Liver (tissue), 3 donors: Measurements from ENCODE around the gene THOC7.

Experiments
- EGR1 ChIP-seq, 2 donors: IDR thresholded peaks; 2 replicates each; pipeline ENCODE4 v1.6.1; 2016 to 2018; ENCODE audit warnings: antibody characterized with exemption in 2 of 2, low read depth in 2 of 2
- FOXA1 ChIP-seq: IDR thresholded peaks from 2 replicates; pipeline ENCODE4 v1.6.1; 2016; ENCODE audit warnings: antibody characterized with exemption
- GABPA ChIP-seq, 2 donors: IDR thresholded peaks in 1 of 2; conservative IDR thresholded peaks in 1 of 2; 2 replicates each; pipeline ENCODE4 v1.6.1; 2016; ENCODE audit warnings: antibody characterized with exemption in 2 of 2, mild to moderate bottlenecking in 1 of 2, moderate library complexity in 1 of 2
- JUND ChIP-seq, 2 donors: IDR thresholded peaks; 2 replicates each; pipeline ENCODE4 v1.6.1; 2016; ENCODE audit warnings: antibody characterized with exemption in 2 of 2
- REST ChIP-seq: IDR thresholded peaks from 2 replicates; pipeline ENCODE4 v1.6.1; 2016; ENCODE audit warnings: antibody characterized with exemption, mild to moderate bottlenecking
- SP1 ChIP-seq: IDR thresholded peaks from 2 replicates; pipeline ENCODE4 v1.6.1; 2018; ENCODE audit warnings: antibody characterized with exemption, mild to moderate bottlenecking
- YY1 ChIP-seq: IDR thresholded peaks from 2 replicates; pipeline ENCODE4 v1.6.1; 2016; ENCODE audit warnings: antibody characterized with exemption, mild to moderate bottlenecking
- TF ChIP-seq, protein P1 (sequence below): fragments of 150-350 bp; IDR thresholded peaks from 2 replicates; pipeline ENCODE4 v1.5.1; 2017; ENCODE audit warnings: improper control_type of control experiment, low read depth, low read length; ENCODE audit not compliant: missing input control
- TF ChIP-seq, protein P2 (sequence below): IDR thresholded peaks from 2 replicates; pipeline ENCODE4 v1.6.1; 2016; ENCODE audit warnings: antibody characterized with exemption
- donor health status: healthy.
- donor health status: healthy.

DNA sequence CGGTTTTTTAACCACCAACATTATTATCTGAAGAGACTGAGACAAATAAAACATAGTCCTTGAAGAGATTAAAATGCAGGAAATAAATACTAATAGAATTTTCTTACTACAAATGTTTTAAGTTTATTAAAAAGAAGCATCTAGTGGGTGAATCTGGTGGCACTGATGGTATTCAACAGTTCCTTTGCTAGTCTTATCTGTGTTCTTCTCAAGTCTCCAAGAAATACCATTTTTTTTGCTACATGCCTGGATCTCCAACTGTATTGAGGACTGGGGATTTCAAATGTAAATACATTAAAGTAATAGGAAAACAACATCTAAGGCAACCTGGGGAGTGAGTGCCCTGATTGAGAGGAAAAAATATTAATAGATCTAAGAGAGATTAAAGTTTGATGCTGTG lies 21.9 kb downstream of the THOC7 start:
- TF ChIP-seq GABPA (IDR thresholded peaks at IDR 0.05 in 1 of 2, conservative IDR thresholded peaks at IDR 0.05 in 1 of 2) (no peak), YY1 (no peak), REST (no peak), JUND (IDR thresholded peaks at IDR 0.05) (no peak), FOXA1 (no peak), EGR1 (IDR thresholded peaks at IDR 0.05; ENCODE audit: low read depth in 2 of 2) (no peak), SP1 (no peak)
- TF ChIP-seq, protein P1, sequence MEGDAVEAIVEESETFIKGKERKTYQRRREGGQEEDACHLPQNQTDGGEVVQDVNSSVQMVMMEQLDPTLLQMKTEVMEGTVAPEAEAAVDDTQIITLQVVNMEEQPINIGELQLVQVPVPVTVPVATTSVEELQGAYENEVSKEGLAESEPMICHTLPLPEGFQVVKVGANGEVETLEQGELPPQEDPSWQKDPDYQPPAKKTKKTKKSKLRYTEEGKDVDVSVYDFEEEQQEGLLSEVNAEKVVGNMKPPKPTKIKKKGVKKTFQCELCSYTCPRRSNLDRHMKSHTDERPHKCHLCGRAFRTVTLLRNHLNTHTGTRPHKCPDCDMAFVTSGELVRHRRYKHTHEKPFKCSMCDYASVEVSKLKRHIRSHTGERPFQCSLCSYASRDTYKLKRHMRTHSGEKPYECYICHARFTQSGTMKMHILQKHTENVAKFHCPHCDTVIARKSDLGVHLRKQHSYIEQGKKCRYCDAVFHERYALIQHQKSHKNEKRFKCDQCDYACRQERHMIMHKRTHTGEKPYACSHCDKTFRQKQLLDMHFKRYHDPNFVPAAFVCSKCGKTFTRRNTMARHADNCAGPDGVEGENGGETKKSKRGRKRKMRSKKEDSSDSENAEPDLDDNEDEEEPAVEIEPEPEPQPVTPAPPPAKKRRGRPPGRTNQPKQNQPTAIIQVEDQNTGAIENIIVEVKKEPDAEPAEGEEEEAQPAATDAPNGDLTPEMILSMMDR: no peak
- TF ChIP-seq, protein P2, sequence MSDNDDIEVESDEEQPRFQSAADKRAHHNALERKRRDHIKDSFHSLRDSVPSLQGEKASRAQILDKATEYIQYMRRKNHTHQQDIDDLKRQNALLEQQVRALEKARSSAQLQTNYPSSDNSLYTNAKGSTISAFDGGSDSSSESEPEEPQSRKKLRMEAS: no peak
